Measurements from ENCODE around the gene TNIP2. TPM values are rescaled to one million over a fixed set of nuclear protein-coding genes. Genes with fewer than 3 reads are reported as not detected.

TNIP2 gene
- total and polyA plus RNA-seq, 2 donors (not counting 1 experiment from before 2014, with no cell fraction given), result 47.6 to 71.9 TPM

DNA sequence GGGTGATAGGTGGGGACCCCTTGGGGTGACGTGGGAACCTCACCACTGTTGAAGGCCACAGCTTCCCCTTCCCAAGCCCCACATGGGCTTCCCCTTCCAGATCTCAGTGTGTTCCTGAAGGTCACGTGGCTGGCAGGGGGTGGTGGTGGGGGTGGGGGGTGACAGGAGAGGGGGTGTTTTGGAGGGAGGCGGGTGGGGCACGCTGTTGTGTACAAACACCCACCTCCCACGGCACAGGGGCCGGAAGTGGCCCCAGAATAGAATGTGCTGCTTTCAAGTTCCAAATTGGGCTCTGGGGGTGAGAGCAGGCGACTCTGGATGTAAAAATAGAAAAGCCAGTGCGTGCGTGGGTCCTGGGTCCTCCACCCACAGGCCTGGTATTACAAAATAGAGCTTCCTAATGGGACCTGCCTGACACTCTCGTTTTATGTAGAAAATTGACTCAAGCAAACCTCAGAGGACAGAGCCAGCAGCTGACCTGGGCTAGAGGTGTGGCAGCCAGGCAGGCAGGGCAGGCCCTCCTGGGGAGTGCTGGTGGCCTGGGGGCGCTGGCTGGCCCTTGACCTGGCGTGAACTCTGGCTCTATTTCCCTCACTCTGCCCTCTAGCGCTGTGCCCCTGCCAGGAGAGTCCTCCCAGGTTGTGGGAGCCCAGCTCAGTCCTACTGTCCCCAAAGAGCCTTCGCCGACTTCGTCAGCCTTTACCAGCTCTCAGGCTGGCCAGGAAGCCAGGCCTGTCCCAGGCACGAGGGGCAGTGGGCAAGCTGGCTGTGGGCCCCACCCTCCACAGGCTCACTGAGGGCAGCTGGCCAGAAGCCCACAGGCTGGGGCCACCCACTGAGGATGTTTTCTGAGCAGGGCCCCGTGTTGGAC lies 31.3 kb upstream of the TNIP2 start:
- TF ChIP-seq, protein P1, sequence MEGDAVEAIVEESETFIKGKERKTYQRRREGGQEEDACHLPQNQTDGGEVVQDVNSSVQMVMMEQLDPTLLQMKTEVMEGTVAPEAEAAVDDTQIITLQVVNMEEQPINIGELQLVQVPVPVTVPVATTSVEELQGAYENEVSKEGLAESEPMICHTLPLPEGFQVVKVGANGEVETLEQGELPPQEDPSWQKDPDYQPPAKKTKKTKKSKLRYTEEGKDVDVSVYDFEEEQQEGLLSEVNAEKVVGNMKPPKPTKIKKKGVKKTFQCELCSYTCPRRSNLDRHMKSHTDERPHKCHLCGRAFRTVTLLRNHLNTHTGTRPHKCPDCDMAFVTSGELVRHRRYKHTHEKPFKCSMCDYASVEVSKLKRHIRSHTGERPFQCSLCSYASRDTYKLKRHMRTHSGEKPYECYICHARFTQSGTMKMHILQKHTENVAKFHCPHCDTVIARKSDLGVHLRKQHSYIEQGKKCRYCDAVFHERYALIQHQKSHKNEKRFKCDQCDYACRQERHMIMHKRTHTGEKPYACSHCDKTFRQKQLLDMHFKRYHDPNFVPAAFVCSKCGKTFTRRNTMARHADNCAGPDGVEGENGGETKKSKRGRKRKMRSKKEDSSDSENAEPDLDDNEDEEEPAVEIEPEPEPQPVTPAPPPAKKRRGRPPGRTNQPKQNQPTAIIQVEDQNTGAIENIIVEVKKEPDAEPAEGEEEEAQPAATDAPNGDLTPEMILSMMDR (IDR thresholded peaks at IDR 0.05), result no peak
- TF ChIP-seq EZH2 (IDR thresholded peaks at IDR 0.05; ENCODE audit: borderline replicate concordance, insufficient read depth, low read depth, low read length, poor library complexity, severe bottlenecking), result no peak
- ATAC-seq (ENCODE audit: low read depth), result peak; percentile 52
- POLR2A ChIA-PET, result interaction anchor here (0.9 to 1.8 kb wide), 6 partner anchors 10 to 25 kb away, joined by 3 to 9 read pairs (median 3); no protein-coding TSS in a partner anchor

More for the DNA sequence above, 31.3 kb upstream of the TNIP2 start:
- H3K4me3 Mint-ChIP-seq, result peak overlapping the region; percentile 74
- CTCF ChIA-PET, result interaction anchor here (0.7 to 3.0 kb wide), 7 partner anchors 9 to 157 kb away, joined by 3 to 9 read pairs (median 3); no protein-coding TSS in a partner anchor
- Histone ChIP-seq H3K9ac (ENCODE audit: low read length) (peak overlapping the region; percentile 47), H3K27me3 (replicated peaks in 1 of 4; ENCODE audit: control extremely low read depth in 1 of 4, control insufficient read depth in 3 of 4, insufficient read depth in 4 of 4, low read length in 3 of 4) (no peaks in the 10 kb centered on the region), H3K4me1 (ENCODE audit: control insufficient read depth in 2 of 2, insufficient read depth in 2 of 2, low read length in 2 of 2) (peaks cover 67 to 72% of the 10 kb centered on the region in 2 donors), H3K4me3 (ENCODE audit: control extremely low read depth in 1 of 5, extremely low read depth in 1 of 5, insufficient read depth in 1 of 5, low read depth in 2 of 5, low read length in 4 of 5) (peak overlapping the region in 2 of 5 experiments; percentile 10 to 20), H3K79me2 (ENCODE audit: control insufficient read depth, insufficient read depth, low read length) (no peaks in the 10 kb centered on the region), H3K9me3 (ENCODE audit: control extremely low read depth in 1 of 3, control insufficient read depth in 2 of 3, insufficient read depth in 1 of 3, low read length in 2 of 3) (peaks cover 0 to 7% (median 2%) of the 10 kb centered on the region in 3 donors), H2AFZ (ENCODE audit: insufficient read depth, low read depth, low read length, poor library complexity, severe bottlenecking) (peak overlapping the region; percentile 20), H3K36me3 (replicated peaks in 1 of 2; ENCODE audit: control extremely low read depth in 1 of 2, control insufficient read depth in 1 of 2, extremely low read depth in 1 of 2, insufficient read depth in 2 of 2, low read length in 1 of 2) (no peaks in the 10 kb centered on the region), H3K27ac (ENCODE audit: low read length in 2 of 2) (peak overlapping the region; percentile 99), H4K20me1 (ENCODE audit: control insufficient read depth, insufficient read depth, low read length, poor library complexity, severe bottlenecking) (no peaks in the 10 kb centered on the region), H3K4me2 (replicated peaks; ENCODE audit: low read depth, low read length, poor library complexity, severe bottlenecking) (peak overlapping the region; percentile 68)
- H3K9me3 Mint-ChIP-seq (ENCODE audit: insufficient read depth), result peaks cover 3% of the 10 kb centered on the region
- intact Hi-C loops (cut with micrococcal nuclease), result loop anchor here (1.0 kb wide), 3 partner anchors 23 to 48 kb away; no protein-coding TSS in a partner anchor
- peak overlapping the region; percentile 94 for H3K27ac Mint-ChIP-seq
- DNase-seq, result peak; percentile 90
- WGBS (ENCODE audit: insufficient coverage), result 45% methylated on average over 12 of the region's 18 CpGs
- H3K27me3 Mint-ChIP-seq, result no peaks in the 10 kb centered on the region
- H3K4me1 Mint-ChIP-seq, result peaks cover 70% of the 10 kb centered on the region
